ENCODE data around the gene HM13.
A peak's percentile ranks its signal among the peaks of the same experiment; 100 is the strongest.
"Not testable (repeated sequence)": the region's sequence is repeated elsewhere in the genome, so short reads cannot be mapped to it uniquely, and the experiment has no call there.

Gene HM13

DNA sequence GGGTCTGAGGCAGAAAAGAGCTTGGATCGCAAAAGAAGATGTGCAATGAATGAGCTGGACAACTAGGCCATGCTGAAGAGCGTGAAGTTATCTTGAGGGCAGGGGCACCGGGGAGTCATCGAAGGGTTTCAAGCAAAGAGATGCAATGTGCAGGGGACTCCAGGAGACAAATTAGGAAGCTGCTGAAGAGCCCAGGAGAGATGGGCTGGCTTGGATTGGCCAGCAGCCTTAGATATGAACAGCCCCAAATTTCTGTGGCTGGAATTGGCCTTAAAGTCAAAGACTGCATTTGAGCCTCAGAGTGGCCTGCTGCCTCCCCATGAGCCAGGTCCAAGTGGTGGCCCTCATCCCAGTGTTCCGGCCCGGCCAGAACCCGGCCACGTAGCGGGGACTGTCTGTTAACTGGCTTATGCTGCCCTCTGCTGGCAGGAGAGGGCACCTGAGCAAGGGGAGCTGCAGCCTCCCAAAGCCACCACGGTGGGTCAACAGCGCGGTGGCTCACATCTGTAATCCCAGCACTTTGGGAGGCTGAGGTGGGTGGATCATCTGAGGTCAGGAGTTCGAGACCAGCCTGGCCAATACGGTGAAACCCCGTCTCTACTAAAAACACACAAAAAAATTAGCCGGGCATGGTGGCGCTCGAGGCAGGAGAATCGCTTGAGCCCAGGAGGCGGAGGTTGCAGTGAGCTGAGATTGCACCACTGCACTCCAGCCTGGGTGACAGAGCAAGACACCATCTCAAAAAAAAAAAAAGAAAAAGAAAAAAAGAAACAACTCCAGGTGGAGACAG lies 11.2 kb upstream of the HM13 start:
- peak; percentile 87 for DNase-seq (ENCODE audit: low read depth)

DNA sequence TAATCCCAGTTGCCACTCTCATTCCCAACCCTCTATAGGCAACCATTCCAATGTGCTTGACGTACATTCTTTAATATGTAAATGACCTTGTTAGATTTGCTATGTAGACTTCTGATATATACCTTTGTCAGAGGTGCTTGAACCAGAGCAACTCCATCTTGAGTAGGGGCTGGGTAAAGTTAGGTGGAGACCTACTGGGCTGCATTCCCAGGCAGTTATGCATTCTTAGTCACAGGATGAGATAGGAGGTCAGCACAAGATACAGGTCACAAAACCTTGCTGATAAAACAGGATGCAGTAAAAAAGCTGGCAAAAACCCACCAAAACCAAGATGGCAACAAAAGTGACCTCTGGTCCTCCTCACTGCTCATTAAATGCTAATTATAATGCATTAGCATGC lies 8.3 kb upstream of the HM13 start:
- DNase-seq (ENCODE audit: low read depth): peak; percentile 43

GRCh38 chr20:31508517-31509244 lies 5.6 kb upstream of the HM13 start:
- no peak for DNase-seq (ENCODE audit: low read depth)

GRCh38 chr20:31515072-31515774 lies 981 bp downstream of the HM13 start:
- no peak for DNase-seq (ENCODE audit: low read depth)

- DNase-seq (ENCODE audit: low read depth): no peak
Observed at GRCh38 chr20:31515775-31516107, 1.5 kb downstream of the HM13 start.

DNA sequence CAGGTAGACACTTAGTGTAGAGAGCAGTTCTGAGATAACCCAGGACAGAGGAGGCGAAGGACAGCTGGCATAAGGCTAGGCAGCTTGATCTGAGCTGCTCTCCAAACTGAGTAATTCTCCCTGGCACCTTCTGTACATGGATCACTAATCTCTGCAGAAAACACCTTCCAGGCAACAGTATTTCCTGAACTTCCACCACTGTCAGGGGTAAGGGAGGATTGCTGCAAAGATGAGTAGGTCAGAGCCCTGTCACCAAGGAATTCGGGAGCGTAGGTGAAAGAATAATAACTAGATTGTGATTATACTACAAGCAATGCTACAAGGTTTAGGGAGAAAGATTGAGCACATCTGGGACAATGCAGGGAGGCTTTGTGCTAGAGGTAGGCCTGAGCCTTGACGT lies 1.9 kb downstream of the HM13 start:
- no peak for DNase-seq (ENCODE audit: low read depth)

DNA sequence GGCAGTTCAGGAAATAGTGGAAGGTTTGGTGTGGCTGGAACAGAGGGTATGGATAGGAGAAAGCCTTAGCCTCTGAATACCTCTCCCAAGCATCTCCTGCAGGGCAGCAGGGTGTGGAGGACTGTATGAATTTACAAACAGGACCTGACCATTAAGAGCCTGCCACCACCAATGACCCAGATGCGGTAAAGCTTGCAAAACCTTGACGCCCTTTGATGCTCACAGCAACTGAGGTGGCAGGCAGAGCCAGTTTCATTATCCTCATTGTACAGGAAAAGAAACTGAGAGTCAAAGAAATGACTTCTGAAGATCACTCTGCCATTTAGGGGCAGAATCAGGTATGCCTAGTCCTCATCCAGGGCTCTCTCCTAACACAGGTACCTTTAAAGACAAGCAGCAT lies 2.4 kb downstream of the HM13 start:
- no peak for DNase-seq (ENCODE audit: low read depth)

GRCh38 chr20:31517373-31517772 lies 3.1 kb downstream of the HM13 start:
- peak; percentile 78 for DNase-seq (ENCODE audit: low read depth)

DNA sequence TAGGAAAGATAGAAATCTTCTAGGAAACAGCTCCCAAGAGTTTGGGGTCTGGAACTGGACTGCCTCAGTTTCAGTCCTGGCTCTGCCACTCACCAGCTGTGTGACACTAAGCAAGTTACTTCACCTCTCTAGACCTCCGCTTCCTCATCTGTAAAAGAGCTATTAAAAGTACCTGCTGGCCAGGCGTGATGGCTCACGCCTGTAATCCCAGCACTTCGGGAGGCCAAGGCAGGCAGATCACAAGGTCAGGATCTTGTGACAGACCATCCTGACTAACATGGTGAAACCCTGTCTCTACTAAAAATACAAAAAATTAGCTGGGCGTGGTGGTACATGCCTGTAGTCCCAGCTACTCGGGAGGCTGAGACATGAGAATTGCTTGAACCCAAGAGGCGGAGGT lies 7.0 kb downstream of the HM13 start:
- not testable (repeated sequence) for DNase-seq (ENCODE audit: low read depth)

GRCh38 chr20:31522731-31523130 lies 8.5 kb downstream of the HM13 start:
- DNase-seq (ENCODE audit: low read depth): no peak

- DNase-seq (ENCODE audit: low read depth): no peak
Observed at GRCh38 chr20:31523361-31524283, 9.4 kb downstream of the HM13 start.

- DNase-seq (ENCODE audit: low read depth): no peak
Observed at GRCh38 chr20:31527266-31527665, 13.0 kb downstream of the HM13 start.

DNA sequence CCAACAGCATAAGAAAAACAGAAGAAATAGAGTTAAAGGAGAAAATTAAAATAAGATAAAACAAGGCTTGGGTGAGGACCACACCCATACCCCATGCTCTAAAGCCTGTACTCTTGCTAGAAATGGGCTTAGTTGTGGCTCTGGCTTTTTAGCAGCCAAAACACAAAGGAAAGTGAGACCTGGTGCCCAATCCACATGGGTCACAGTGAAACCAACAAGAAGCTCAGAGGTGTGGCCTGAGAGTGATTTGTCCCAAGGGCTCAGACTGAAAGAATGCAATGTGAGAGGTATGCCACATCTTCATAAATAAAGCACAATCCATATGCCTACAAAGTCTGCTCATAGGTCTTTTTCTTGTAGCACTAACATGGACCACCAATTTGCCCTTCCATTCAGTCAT lies 21.1 kb downstream of the HM13 start:
- DNase-seq (ENCODE audit: low read depth): no peak

DNA sequence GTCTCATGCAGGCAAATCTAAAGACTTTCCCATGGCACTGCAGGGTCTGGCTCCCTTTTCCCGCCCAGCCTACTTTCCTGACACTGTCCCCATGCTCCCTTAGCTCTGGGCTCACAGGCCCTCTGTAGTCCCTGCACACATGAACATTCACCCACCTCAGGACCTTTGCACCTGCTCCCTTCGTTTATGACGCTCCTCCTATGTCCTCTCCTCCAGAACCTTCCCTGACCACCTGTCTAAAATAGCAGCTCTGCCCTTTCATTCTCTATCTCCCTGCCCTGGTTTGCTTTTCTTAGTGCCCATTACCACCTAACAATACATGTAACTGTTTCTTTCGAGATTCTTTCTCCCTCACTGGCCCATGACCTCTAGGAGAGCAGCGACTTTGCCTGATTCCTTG lies 22.3 kb downstream of the HM13 start:
- no peak for DNase-seq (ENCODE audit: low read depth)

DNA sequence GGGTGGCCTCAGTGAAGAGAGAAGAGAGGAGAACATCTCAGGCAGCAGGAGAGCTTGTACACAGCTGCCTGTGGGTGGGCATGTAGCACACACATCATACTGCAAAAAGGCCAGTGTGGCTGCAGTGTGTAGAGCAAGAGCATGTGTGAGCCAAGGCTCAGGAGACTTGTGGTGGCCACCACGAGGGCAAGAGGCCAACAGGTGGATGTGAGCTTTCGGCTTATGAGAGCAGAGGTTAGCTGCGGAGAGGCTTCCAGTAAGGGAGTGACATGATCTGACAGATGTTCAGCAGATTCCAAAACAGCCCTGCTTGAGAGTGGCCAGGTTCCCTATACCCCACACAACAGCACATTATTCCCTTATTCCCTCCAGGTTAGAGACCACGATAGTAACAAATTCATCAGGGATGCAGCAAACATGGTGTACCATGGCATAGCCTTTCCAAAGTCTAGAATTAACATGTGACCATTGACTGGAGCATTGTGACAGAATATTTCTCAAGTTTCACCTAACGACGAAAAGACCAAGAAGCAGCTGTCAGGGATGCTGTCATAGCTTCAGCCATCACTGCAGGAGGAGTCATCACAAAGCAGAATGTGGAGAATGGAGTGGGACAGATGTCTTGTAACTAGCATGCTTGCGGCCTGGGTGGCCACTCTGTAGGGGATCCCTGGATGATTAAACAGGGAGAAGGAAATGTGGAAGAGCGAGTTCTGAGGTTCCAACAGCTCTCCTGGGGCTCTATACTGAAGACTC lies 23.1 kb downstream of the HM13 start:
- DNase-seq (ENCODE audit: low read depth): no peak

GRCh38 chr20:31537890-31538289 lies 23.6 kb downstream of the HM13 start:
- DNase-seq (ENCODE audit: low read depth): no peak

DNA sequence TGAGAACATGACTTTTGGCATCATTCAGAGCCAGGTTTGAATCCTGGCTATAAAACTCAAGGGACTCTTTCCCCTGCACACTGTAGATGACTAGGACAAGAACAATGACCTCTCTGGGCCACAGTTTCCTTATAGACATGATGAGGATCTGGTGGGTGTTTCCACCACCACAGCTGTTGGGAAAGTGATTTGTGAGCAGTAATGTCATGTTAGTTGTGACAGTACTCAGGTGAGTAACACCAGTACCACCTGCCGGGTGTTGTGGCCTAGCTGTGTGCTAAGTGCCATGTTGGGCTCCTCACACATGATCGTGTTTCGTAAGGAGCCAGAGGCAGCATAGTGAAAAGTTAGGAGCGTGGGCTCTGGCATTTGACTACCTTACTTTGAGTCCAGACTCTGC lies 24.1 kb downstream of the HM13 start:
- no peak for DNase-seq (ENCODE audit: low read depth)

GRCh38 chr20:31539636-31540035 lies 25.4 kb downstream of the HM13 start:
- not testable (repeated sequence) for DNase-seq (ENCODE audit: low read depth)

GRCh38 chr20:31540406-31540805 lies 26.2 kb downstream of the HM13 start:
- DNase-seq (ENCODE audit: low read depth): no peak

DNA sequence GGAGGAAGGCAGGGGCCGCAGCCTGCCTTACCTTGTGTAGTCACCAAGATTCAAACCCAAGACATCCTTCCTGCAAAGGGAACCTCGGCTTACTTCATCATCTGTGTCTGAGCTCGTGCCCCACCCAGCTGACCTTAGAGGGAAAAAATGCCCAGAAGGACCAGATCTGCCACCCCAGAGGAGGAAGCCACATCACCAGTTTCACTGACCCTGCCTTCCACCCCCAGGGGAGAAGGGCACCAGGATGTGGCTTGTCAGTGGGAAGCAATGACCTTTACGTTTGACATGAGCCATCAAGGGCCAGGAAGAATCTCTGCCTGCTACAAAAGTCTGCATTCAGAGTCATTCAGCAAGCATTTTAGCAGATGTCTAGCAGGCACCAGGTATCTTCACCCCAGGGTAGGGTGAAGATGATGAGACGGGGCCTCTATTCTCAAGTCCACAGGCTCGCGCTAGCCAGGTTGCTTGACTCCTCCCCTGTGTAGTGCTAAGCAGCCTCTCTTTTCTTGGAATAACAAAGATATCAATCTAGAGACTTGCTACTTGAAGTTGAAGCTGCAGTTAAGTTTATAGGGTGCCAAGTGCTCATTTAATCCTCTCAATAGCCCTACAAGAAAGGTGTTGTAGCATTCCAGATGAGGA lies 28.1 kb downstream of the HM13 start:
- DNase-seq (ENCODE audit: low read depth): peak; percentile 78

GRCh38 chr20:31542963-31543362 lies 28.7 kb downstream of the HM13 start:
- DNase-seq (ENCODE audit: low read depth): no peak
